HEK293T (cell line): ENCODE measurements around the gene DEPDC1B.

Experiments
- ARNT ChIP-seq: fragments of 450-650 bp; IDR thresholded peaks from 2 replicates; pipeline ENCODE4 v1.6.1; 2017; ENCODE audit warnings: mild to moderate bottlenecking
- BHLHE40 ChIP-seq: fragments of 450-650 bp; IDR thresholded peaks from 2 replicates; pipeline ENCODE4 v1.6.1; 2016; ENCODE audit warnings: mild to moderate bottlenecking, moderate library complexity, borderline replicate concordance
- FOXA1 ChIP-seq: fragments of 450-650 bp; IDR thresholded peaks from 2 replicates; pipeline ENCODE4 v1.6.1; 2016; ENCODE audit warnings: mild to moderate bottlenecking
- FOXM1 ChIP-seq: fragments of 450-650 bp; IDR thresholded peaks from 2 replicates; pipeline ENCODE4 v1.6.1; 2017; ENCODE audit warnings: mild to moderate bottlenecking, borderline replicate concordance
- NFRKB ChIP-seq: fragments of 450-650 bp; IDR thresholded peaks from 2 replicates; pipeline ENCODE4 v1.6.1; 2016; ENCODE audit warnings: mild to moderate bottlenecking, moderate library complexity
- SP1 ChIP-seq: fragments of 450-650 bp; IDR thresholded peaks from 2 replicates; pipeline ENCODE4 v1.6.1; 2017
- SUZ12 ChIP-seq: fragments of 450-650 bp; IDR thresholded peaks from 2 replicates; pipeline ENCODE4 v1.6.1; 2016; ENCODE audit warnings: mild to moderate bottlenecking

- TF ChIP-seq SP1 (no peak), SUZ12 (no peak), FOXA1 (no peak), NFRKB (no peak), ARNT (no peak), FOXM1 (no peak), BHLHE40 (no peak)
These were observed 113.6 kb downstream of the DEPDC1B start for GRCh38 chr5:60586307-60586901.
